Measurements from ENCODE around the gene NEIL3. TPM values are rescaled to one million over a fixed set of nuclear protein-coding genes. Genes with fewer than 3 reads are reported as not detected.

NEIL3 gene
- total and polyA plus RNA-seq, 2 of the 8 experiments (the other 6 are each of a cell fraction or from before 2014, with no cell fraction given): 5.5 to 11.0 TPM

- no peak for TF ChIP-seq PHF8 (conservative IDR thresholded peaks at IDR 0.05; ENCODE audit: low read depth, low read length)
- TF ChIP-seq ATF3 (IDR thresholded peaks at IDR 0.05; ENCODE audit: insufficient read depth, low read depth, low read length): no peak
- TF ChIP-seq CHD7 (IDR thresholded peaks at IDR 0.05; ENCODE audit: insufficient replicate concordance, low read length): no peak
- TF ChIP-seq MAFK (IDR thresholded peaks at IDR 0.05; ENCODE audit: low read depth, low read length): no peak
Observed at GRCh38 chr4:177301126-177301639, 8.5 kb upstream of the NEIL3 start (continued).

Measured in H1 (cell line).